SK-N-MC (cell line): ENCODE measurements around the gene C17orf78.

Experiments used
- EZH2 ChIP-seq: fragments of 200-600 bp; sonication (generic); IDR thresholded peaks from one replicate; pipeline ENCODE4 v1.6.1; 2017; ENCODE audit warnings: antibody characterized with exemption
- POLR2AphosphoS5 ChIP-seq: IDR thresholded peaks from 2 replicates; pipeline ENCODE4 v1.6.1; 2012; ENCODE audit warnings: mild to moderate bottlenecking, low read depth, low read length, borderline replicate concordance

DNA sequence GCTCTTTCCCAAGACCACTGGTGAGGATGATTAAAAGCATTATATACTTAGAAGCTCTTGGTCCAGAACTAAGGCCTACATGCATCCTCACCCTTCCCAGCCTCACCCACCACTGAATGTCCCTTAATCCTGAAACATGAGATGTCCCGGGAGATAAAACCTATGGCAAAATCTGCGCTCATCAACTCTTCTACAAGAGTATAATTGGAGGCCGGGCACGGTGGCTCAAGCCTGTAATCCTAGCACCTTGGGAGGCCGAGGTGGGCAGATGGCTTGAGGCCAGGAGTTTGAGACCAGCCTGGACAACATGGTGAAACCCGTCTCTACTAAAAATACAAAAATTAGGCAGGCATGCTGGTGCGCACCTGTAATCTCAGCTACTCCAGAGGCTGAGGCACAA lies 17.6 kb downstream of the C17orf78 start:
- TF ChIP-seq EZH2 (no peak), POLR2AphosphoS5 (no peak)
